Activated CD8-positive, alpha-beta memory T cell treated with anti-CD3 and anti-CD28 coated beads, Interleukin-2, amount 50 U/mL, for 24 hours (primary cell): Measurements from ENCODE around the gene LGI4.

Source experiments
- DNase-seq: peaks from one replicate; pipeline ENCODE4 v3.0.0-alpha.2; 2020; ENCODE audit errors: extremely low read depth

LGI4 gene

GRCh38 chr19:35085947-35086346 is 48.9 kb downstream of the LGI4 start:
- DNase-seq: no peak

- DNase-seq: no peak
Observed at GRCh38 chr19:35084509-35084762, 50.4 kb downstream of the LGI4 start.

- no peak for DNase-seq
Observed at GRCh38 chr19:35083691-35084508, 51.0 kb downstream of the LGI4 start.

GRCh38 chr19:35081201-35081600 is 53.7 kb downstream of the LGI4 start:
- no peak for DNase-seq

GRCh38 chr19:35080613-35081170 is 54.2 kb downstream of the LGI4 start:
- no peak for DNase-seq

GRCh38 chr19:35079826-35080225 is 55.0 kb downstream of the LGI4 start:
- DNase-seq: no peak

- no peak for DNase-seq
Observed at GRCh38 chr19:35077411-35078223, 57.2 kb downstream of the LGI4 start.

GRCh38 chr19:35076657-35077056 is 58.2 kb downstream of the LGI4 start:
- no peak for DNase-seq

GRCh38 chr19:35076026-35076370 is 58.9 kb downstream of the LGI4 start:
- DNase-seq: no peak

GRCh38 chr19:35075202-35076025 is 59.4 kb downstream of the LGI4 start:
- DNase-seq: no peak
